ENCODE results near the gene CCDC171. TPM values are rescaled to one million over a fixed set of nuclear protein-coding genes. Genes with fewer than 3 reads are reported as not detected.

The CCDC171 gene
- total and polyA plus RNA-seq, 10 of the 15 experiments (the other 5 are each of a cell fraction or from before 2014, with no cell fraction given): 1.00 to 7.2 (median 2.8) TPM

GRCh38 chr9:15901572-15901971 lies 348.7 kb downstream of the CCDC171 start:
- no peak for TF ChIP-seq E2F4 (IDR thresholded peaks at IDR 0.05; ENCODE audit: low read depth, low read length)
- no peak for TF ChIP-seq ZNF207 (IDR thresholded peaks at IDR 0.05; ENCODE audit: borderline replicate concordance)
- TF ChIP-seq NR2C2 (IDR thresholded peaks at IDR 0.05; ENCODE audit: borderline replicate concordance, control insufficient read depth, insufficient read length, low read depth): no peak
- TF ChIP-seq SPI1 (IDR thresholded peaks at IDR 0.05; ENCODE audit: borderline replicate concordance, insufficient read depth, low read depth, low read length): no peak
- no peak for TF ChIP-seq RELB (IDR thresholded peaks at IDR 0.05; ENCODE audit: low read depth)
- TF ChIP-seq IRF3 (IDR thresholded peaks at IDR 0.05): no peak
- no peak for TF ChIP-seq MXI1 (IDR thresholded peaks at IDR 0.05; ENCODE audit: low read depth, low read length)
- no peak for TF ChIP-seq STAT1 (conservative IDR thresholded peaks at IDR 0.05)
- no peak for TF ChIP-seq MEF2A (IDR thresholded peaks at IDR 0.05; ENCODE audit: insufficient read depth, low read depth, low read length)
- TF ChIP-seq BACH1 (IDR thresholded peaks at IDR 0.05; ENCODE audit: borderline replicate concordance): no peak
- no peak for TF ChIP-seq HCFC1 (IDR thresholded peaks at IDR 0.05; ENCODE audit: low read length)
- no peak for TF ChIP-seq NFYB (IDR thresholded peaks at IDR 0.05; ENCODE audit: insufficient read depth, low read depth, low read length)
- TF ChIP-seq SRF (IDR thresholded peaks at IDR 0.05; ENCODE audit: low read depth in 2 of 2, low read length in 2 of 2): no peak
- no peak for TF ChIP-seq JUND (IDR thresholded peaks at IDR 0.05; ENCODE audit: low read depth, low read length)
- no peak for TF ChIP-seq FOXK2 (IDR thresholded peaks at IDR 0.05)
- Histone ChIP-seq H3K27me3 (replicated peaks in 1 of 2; ENCODE audit: control insufficient read depth in 2 of 2, insufficient read depth in 2 of 2, low read length in 1 of 2) (no peaks in the 10 kb centered on the region), H3K9ac (ENCODE audit: control insufficient read depth, insufficient read depth, low read length) (no peak overlapping the region), H3K4me1 (ENCODE audit: control insufficient read depth, insufficient read depth, low read length) (no peaks in the 10 kb centered on the region), H2AFZ (ENCODE audit: control insufficient read depth, low read depth, low read length) (no peak overlapping the region), H4K20me1 (ENCODE audit: control insufficient read depth, insufficient read depth) (no peaks in the 10 kb centered on the region), H3K36me3 (ENCODE audit: control insufficient read depth in 2 of 2, insufficient read depth in 2 of 2, low read length in 1 of 2) (no peaks in the 10 kb centered on the region), H3K4me3 (no peak overlapping the region), H3K79me2 (ENCODE audit: control insufficient read depth, insufficient read depth, low read length) (no peaks in the 10 kb centered on the region), H3K4me2 (ENCODE audit: control insufficient read depth, insufficient read depth) (no peak overlapping the region), H3K9me3 (replicated peaks; ENCODE audit: control insufficient read depth, insufficient read depth, low read length) (no peaks in the 10 kb centered on the region), H3K27ac (ENCODE audit: control insufficient read depth, insufficient read depth) (no peak overlapping the region)
- SMC1A ChIA-PET (ENCODE audit: uncharacterized antibody, unreplicated experiment): no interaction called here
- intact Hi-C loops (cut with micrococcal nuclease; ENCODE audit: unreplicated experiment): no loop called here
- FAIRE-seq: no peak
- 0% methylated on average over 1 of the region's 1 CpG for WGBS (ENCODE audit: insufficient coverage, insufficient replicate concordance, low lambda C conversion rate, missing lambda C conversion rate)
- BruUV-seq (replicated peaks): no TSS peak
- CTCF ChIA-PET: no interaction called here
- RAD21 ChIA-PET (ENCODE audit: unreplicated experiment): no interaction called here
- DNase-seq (ENCODE audit: low read depth, low spot score): no peak
- in situ Hi-C loops (cut with MboI): no loop called here
- no peak for ATAC-seq
- POLR2A ChIA-PET: no interaction called here

All from GM12878 (cell line).